Colonic mucosa (tissue), 4 donors: ENCODE results near the gene TIRAP. TPM values are rescaled to one million over a fixed set of nuclear protein-coding genes. Genes with fewer than 3 reads are reported as not detected.

Experiments used
- DNase-seq: peaks from one replicate; pipeline ENCODE4 v3.0.0-alpha.2; 2020
- H3K27ac ChIP-seq: fragments of 200-600 bp; one replicate; pipeline ENCODE4 v1.8.0; 2021
- H3K27me3 ChIP-seq: fragments of 200-600 bp; one replicate; pipeline ENCODE4 v1.8.0; 2021
- H3K36me3 ChIP-seq: fragments of 200-600 bp; one replicate; pipeline ENCODE4 v1.8.0; 2021
- H3K4me1 ChIP-seq: fragments of 200-600 bp; one replicate; pipeline ENCODE4 v1.8.0; 2021; ENCODE audit warnings: mild to moderate bottlenecking
- H3K4me3 ChIP-seq: fragments of 200-600 bp; one replicate; pipeline ENCODE4 v1.8.0; 2021
- H3K9ac ChIP-seq, 2 donors: one replicate each; pipeline ENCODE4 v1.7.0; 2013; ENCODE audit warnings: control low read depth in 2 of 2, low read depth in 2 of 2, low read length in 2 of 2
- H3K9me3 ChIP-seq: fragments of 200-600 bp; one replicate; pipeline ENCODE4 v1.8.0; 2021
- CTCF ChIP-seq: fragments of 200-600 bp; IDR thresholded peaks from one replicate; pipeline ENCODE4 v1.8.0; 2022; ENCODE audit warnings: antibody characterized with exemption, mild to moderate bottlenecking
- intact Hi-C: fragments of 100-400 bp; cut with DNase I; formaldehyde crosslinking; loops from one replicate; pipeline ENCODE4 v1.14.1; 2022
- total RNA-seq, 2 donors: library from RNA; stranded (reverse); fragmentation: NEBNext Ultra II Directional in 1 of 2; extraction: Animal tissue kit (Norgen Biotek cat#: 25700) in 1 of 2; gene quantifications; one replicate each; pipeline ENCODE4 v1.2.1, GENCODE V29; 2021
- donor health status: healthy.
- donor health status: DM: no; HTN: no; CAD: no.
- donor health status: DM: no; HTN: no; CAD: no.

The TIRAP gene
- total RNA-seq, 2 donors from 2014 or later: 16.4 to 17.8 TPM

DNA sequence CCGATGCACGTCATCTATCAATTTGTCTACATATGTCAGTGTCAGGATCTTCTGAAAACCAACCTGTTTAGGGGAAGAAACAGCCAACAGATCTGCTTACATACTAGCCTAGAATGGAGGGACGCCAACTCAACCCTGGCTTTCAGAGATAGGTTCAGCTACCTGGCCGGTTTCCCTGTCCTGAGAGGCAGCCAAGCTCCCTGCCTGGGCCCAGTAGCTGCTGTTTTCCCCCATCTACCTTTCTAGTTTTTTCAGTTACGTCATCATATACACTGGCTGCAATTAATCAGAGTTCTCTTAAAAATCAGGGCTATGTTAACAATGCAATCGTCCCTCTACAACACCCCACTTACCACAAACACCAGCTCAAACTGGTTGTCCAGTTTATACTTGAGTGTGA, 15.2 kb upstream of the TIRAP start:
- DNase-seq: no peak
- Histone ChIP-seq H3K27me3 (no peaks in the 10 kb centered on the region), H3K27ac (peak overlapping the region; percentile 85), H3K4me1 (peaks cover 5% of the 10 kb centered on the region), H3K9ac (peak overlapping the region; percentile 89 to 93), H3K9me3 (no peaks in the 10 kb centered on the region), H3K4me3 (peak overlapping the region; percentile 72), H3K36me3 (peaks cover 17% of the 10 kb centered on the region)
- intact Hi-C loops: loop anchor here (5.0 kb wide), 1 partner anchor 55 kb away; the partner anchor contains the start of genes FAM118B and RPUSD4
- TF ChIP-seq CTCF: no peak

GRCh38 chr11:126268361-126268707, 14.6 kb upstream of the TIRAP start:
- DNase-seq: no peak
- H3K27ac ChIP-seq: peak overlapping the region; percentile 85
- peaks cover 17% of the 10 kb centered on the region for H3K36me3 ChIP-seq
- peaks cover 5% of the 10 kb centered on the region for H3K4me1 ChIP-seq
- no peak for TF ChIP-seq CTCF
- H3K9me3 ChIP-seq: no peaks in the 10 kb centered on the region
- intact Hi-C loops: loop anchor here (5.0 kb wide), 1 partner anchor 56 kb away; the partner anchor contains the start of genes FAM118B and RPUSD4
- peak overlapping the region; percentile 72 for H3K4me3 ChIP-seq
- H3K27me3 ChIP-seq: no peaks in the 10 kb centered on the region
- peak overlapping the region; percentile 89 to 93 for H3K9ac ChIP-seq

DNA sequence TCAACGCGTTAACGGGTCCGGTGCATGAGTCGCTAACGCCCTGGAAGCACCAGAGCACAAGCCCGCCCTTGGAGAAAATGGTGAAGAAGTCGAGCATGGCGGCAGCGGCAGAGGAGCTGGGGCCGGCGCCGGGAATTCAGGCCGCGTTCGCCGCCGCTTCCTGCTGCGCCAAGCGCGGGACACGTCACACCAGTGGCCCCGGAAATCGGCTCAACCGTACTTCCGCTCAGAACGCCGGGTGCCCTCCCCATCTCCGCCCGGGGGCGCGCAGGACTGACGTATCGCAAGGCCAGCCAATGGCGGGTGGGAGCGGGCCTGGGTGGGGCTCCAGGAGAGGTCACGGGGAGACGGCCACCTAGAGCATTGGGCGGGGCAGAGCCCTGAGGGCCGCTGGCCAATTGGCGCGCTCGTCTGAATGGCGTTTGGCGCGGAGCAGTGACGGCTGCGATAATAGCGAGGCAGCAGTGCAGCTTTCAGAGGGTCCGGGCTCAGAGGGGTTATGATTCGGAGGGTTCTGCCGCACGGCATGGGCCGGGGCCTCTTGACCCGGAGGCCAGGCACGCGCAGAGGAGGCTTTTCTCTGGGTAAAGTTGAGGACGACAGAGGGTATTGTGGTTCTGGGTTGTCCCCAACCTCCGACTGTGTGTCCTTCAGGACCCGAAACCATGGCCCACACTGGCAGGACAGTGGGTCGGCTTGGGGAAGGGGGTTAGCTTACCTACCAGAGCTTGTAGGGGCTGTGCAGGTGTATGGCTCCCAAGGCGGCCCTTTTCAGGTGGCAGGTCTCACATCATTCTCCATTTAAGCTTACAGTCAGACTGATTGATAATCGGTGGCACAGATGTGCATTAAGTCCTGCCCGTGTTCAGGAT, 13.9 kb upstream of the TIRAP start, which contains the start of the genes FOXRED1 and SRPRA:
TSS of gene FOXRED1 (plus strand) at position 447 of the 872 bp plus-strand sequence. CDS start at position 500, 53 bp downstream.
TSS of gene SRPRA (minus strand) at position 188 of the 872 bp plus-strand sequence. CDS start at position 97, 91 bp downstream.
- peaks cover 12% of the 10 kb centered on the region for H3K36me3 ChIP-seq
- peaks cover 5% of the 10 kb centered on the region for H3K4me1 ChIP-seq
- DNase-seq: peak; percentile 100
- no peak for TF ChIP-seq CTCF
- H3K27ac ChIP-seq: peak within 1 kb of the TSS; percentile 85
- intact Hi-C loops: loop anchor here (5.0 kb wide), 1 partner anchor 57 kb away; the partner anchor contains the start of genes FAM118B and RPUSD4
- no peaks in the 10 kb centered on the region for H3K27me3 ChIP-seq
- peak within 1 kb of the TSS; percentile 72 for H3K4me3 ChIP-seq
- H3K9me3 ChIP-seq: no peaks in the 10 kb centered on the region
- peak within 1 kb of the TSS; percentile 89 to 95 for H3K9ac ChIP-seq

- TF ChIP-seq CTCF: no peak
- no peak overlapping the region for H3K9ac ChIP-seq
- H3K4me1 ChIP-seq: no peaks in the 10 kb centered on the region
- no peaks in the 10 kb centered on the region for H3K27me3 ChIP-seq
- no peak overlapping the region for H3K4me3 ChIP-seq
- no peak for DNase-seq
- H3K9me3 ChIP-seq: no peaks in the 10 kb centered on the region
- intact Hi-C loops: no loop called here
- no peaks in the 10 kb centered on the region for H3K36me3 ChIP-seq
- H3K27ac ChIP-seq: no peak overlapping the region
Observed at GRCh38 chr11:126277322-126277721, 5.6 kb upstream of the TIRAP start.

DNA sequence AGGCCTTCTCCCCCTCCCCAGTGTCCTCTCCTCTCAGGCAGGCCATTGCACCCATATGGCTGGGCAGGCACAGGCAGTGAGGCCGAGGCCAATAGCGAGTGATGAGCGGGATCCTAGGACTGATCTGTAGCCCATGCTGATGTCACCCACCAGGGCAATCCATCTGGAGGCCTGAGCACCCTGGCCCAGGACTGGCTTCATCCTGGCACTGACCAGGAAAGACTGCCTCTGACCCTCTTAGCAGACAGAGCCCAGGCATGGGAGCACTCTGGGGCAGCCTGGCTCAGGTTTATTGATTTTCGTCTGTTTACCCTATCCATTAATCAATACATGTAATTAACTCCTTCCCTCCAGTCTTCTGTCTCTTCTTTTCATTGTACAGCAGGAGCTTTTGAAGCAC, 5.1 kb upstream of the TIRAP start:
- Histone ChIP-seq H3K4me3 (no peak overlapping the region), H3K36me3 (no peaks in the 10 kb centered on the region), H3K27me3 (no peaks in the 10 kb centered on the region), H3K9ac (no peak overlapping the region), H3K27ac (no peak overlapping the region), H3K9me3 (no peaks in the 10 kb centered on the region), H3K4me1 (no peaks in the 10 kb centered on the region)
- no peak for DNase-seq
- no peak for TF ChIP-seq CTCF
- intact Hi-C loops: no loop called here
